HG03159 (cell line): ENCODE results near the gene SPATA16.

Experiments used
- ATAC-seq: cut with Tn5 transposase; IDR thresholded peaks from one replicate; pipeline ENCODE4 v1.9.1; 2021; ENCODE audit warnings: mild to moderate bottlenecking, moderate library complexity; ENCODE audit not compliant: unreplicated experiment

Gene SPATA16

GRCh38 chr3:172958565-172958964, 182.5 kb downstream of the SPATA16 start:
- ATAC-seq = no peak

GRCh38 chr3:172953571-172953970, 187.5 kb downstream of the SPATA16 start:
- ATAC-seq = peak; percentile 45

GRCh38 chr3:172951511-172951910, 189.5 kb downstream of the SPATA16 start:
- no peak for ATAC-seq

- ATAC-seq = no peak
These were observed 195.0 kb downstream of the SPATA16 start for GRCh38 chr3:172946061-172946460.

GRCh38 chr3:172939651-172940293, 201.3 kb downstream of the SPATA16 start:
- ATAC-seq = no peak

GRCh38 chr3:172938788-172939187, 202.2 kb downstream of the SPATA16 start:
- no peak for ATAC-seq

GRCh38 chr3:172931746-172932285, 209.2 kb downstream of the SPATA16 start:
- ATAC-seq = no peak

- ATAC-seq = no peak
These were observed 211.6 kb downstream of the SPATA16 start for GRCh38 chr3:172929451-172929850.

GRCh38 chr3:172924546-172924945, 216.5 kb downstream of the SPATA16 start:
- ATAC-seq = no peak

- no peak for ATAC-seq
These were observed 221.7 kb downstream of the SPATA16 start for GRCh38 chr3:172919297-172919683.

GRCh38 chr3:172918568-172919296, 222.3 kb downstream of the SPATA16 start:
- no peak for ATAC-seq

GRCh38 chr3:172918165-172918564, 222.9 kb downstream of the SPATA16 start:
- no peak for ATAC-seq

- no peak for ATAC-seq
These were observed 225.0 kb downstream of the SPATA16 start for GRCh38 chr3:172915911-172916514.

GRCh38 chr3:172914854-172915253, 226.2 kb downstream of the SPATA16 start:
- ATAC-seq = no peak

GRCh38 chr3:172913911-172914655, 227.0 kb downstream of the SPATA16 start:
- no peak for ATAC-seq

GRCh38 chr3:172911142-172911541, 229.9 kb downstream of the SPATA16 start:
- ATAC-seq = no peak

GRCh38 chr3:172908771-172909270, 232.2 kb downstream of the SPATA16 start:
- no peak for ATAC-seq

- no peak for ATAC-seq
These were observed 235.6 kb downstream of the SPATA16 start for GRCh38 chr3:172905451-172905850.

- ATAC-seq = no peak
These were observed 236.2 kb downstream of the SPATA16 start for GRCh38 chr3:172904711-172905373.

- ATAC-seq = no peak
These were observed 237.3 kb downstream of the SPATA16 start for GRCh38 chr3:172903642-172904320.
